ENCODE measurements around the gene PPT1.

PPT1 gene

GRCh38 chr1:40092706-40093639, 4.1 kb downstream of the PPT1 start:
- DNase-seq (ENCODE audit: low read depth) = no peak

GRCh38 chr1:40092241-40092640, 4.8 kb downstream of the PPT1 start:
- no peak for DNase-seq (ENCODE audit: low read depth)

- DNase-seq (ENCODE audit: low read depth) = no peak
Measured at GRCh38 chr1:40090652-40091355, 6.2 kb downstream of the PPT1 start.

GRCh38 chr1:40084750-40085149, 12.3 kb downstream of the PPT1 start:
- peak; percentile 12 for DNase-seq (ENCODE audit: low read depth)

- no peak for DNase-seq (ENCODE audit: low read depth)
Measured at GRCh38 chr1:40081871-40082270, 15.2 kb downstream of the PPT1 start.

- no peak for DNase-seq (ENCODE audit: low read depth)
Measured at GRCh38 chr1:40079774-40080400, 17.2 kb downstream of the PPT1 start.

GRCh38 chr1:40078512-40079333, 18.3 kb downstream of the PPT1 start:
- DNase-seq (ENCODE audit: low read depth) = peak; percentile 24

- DNase-seq (ENCODE audit: low read depth) = no peak
Measured at GRCh38 chr1:40076895-40077312, 20.1 kb downstream of the PPT1 start.

- DNase-seq (ENCODE audit: low read depth) = no peak
Measured at GRCh38 chr1:40075266-40075665, 21.8 kb downstream of the PPT1 start.

- DNase-seq (ENCODE audit: low read depth) = no peak
Measured at GRCh38 chr1:40073062-40073461, 24.0 kb downstream of the PPT1 start.

GRCh38 chr1:40072142-40072541, 24.9 kb downstream of the PPT1 start:
- no peak for DNase-seq (ENCODE audit: low read depth)

GRCh38 chr1:40067851-40068250, 29.2 kb downstream of the PPT1 start:
- no peak for DNase-seq (ENCODE audit: low read depth)

GRCh38 chr1:40067023-40067422, 30.0 kb downstream of the PPT1 start:
- no peak for DNase-seq (ENCODE audit: low read depth)

- no peak for DNase-seq (ENCODE audit: low read depth)
Measured at GRCh38 chr1:40064797-40065499, 32.1 kb downstream of the PPT1 start.

- DNase-seq (ENCODE audit: low read depth) = no peak
Measured at GRCh38 chr1:40059960-40060750, 36.9 kb downstream of the PPT1 start.

- DNase-seq (ENCODE audit: low read depth) = no peak
Measured at GRCh38 chr1:40059338-40059959, 37.6 kb downstream of the PPT1 start.

- no peak for DNase-seq (ENCODE audit: low read depth)
Measured at GRCh38 chr1:40058453-40059337, 38.4 kb downstream of the PPT1 start.

- no peak for DNase-seq (ENCODE audit: low read depth)
Measured at GRCh38 chr1:40058097-40058452, 39.0 kb downstream of the PPT1 start.

All from activated gamma-delta T cell treated with anti-CD3 and anti-CD28 coated beads, Interleukin-2, amount 50 U/mL, for 16 hours (primary cell).